ENCODE measurements around the gene TRAK1. TPM values are rescaled to one million over a fixed set of nuclear protein-coding genes. Genes with fewer than 3 reads are reported as not detected.
"Not testable (repeated sequence)": the region's sequence is repeated elsewhere in the genome, so short reads cannot be mapped to it uniquely, and the experiment has no call there.

The TRAK1 gene
- polyA plus RNA-seq, 1 donor from 2014 or later: 24.6 TPM

GRCh38 chr3:42098171-42098570, 7.0 kb downstream of the TRAK1 start:
- Mint-ChIP-seq H3K4me1 (peaks cover 30 to 32% (median 31%) of the 10 kb centered on the region in 3 donors), H3K27me3 (no peaks in the 10 kb centered on the region), H3K27ac (peak overlapping the region; percentile 7 to 87 (median 80)), H3K4me3 (peak overlapping the region in 1 of 4 donors; percentile 46), H3K36me3 (no peaks in the 10 kb centered on the region), H3K9me3 (no peaks in the 10 kb centered on the region)

GRCh38 chr3:42099020-42099765, 8.0 kb downstream of the TRAK1 start:
- Mint-ChIP-seq H3K27me3 (no peaks in the 10 kb centered on the region), H3K4me3 (peak overlapping the region in 1 of 4 donors; percentile 32), H3K36me3 (no peaks in the 10 kb centered on the region), H3K9me3 (no peaks in the 10 kb centered on the region), H3K4me1 (peaks cover 25 to 29% (median 25%) of the 10 kb centered on the region in 3 donors), H3K27ac (peak overlapping the region; percentile 7 to 86 (median 39))

GRCh38 chr3:42101048-42101447, 9.9 kb downstream of the TRAK1 start:
- Mint-ChIP-seq H3K27ac (no peak overlapping the region), H3K9me3 (no peaks in the 10 kb centered on the region), H3K36me3 (peaks cover 1% of the 10 kb centered on the region), H3K4me1 (peaks cover 17 to 20% (median 18%) of the 10 kb centered on the region in 3 donors), H3K27me3 (no peaks in the 10 kb centered on the region), H3K4me3 (no peak overlapping the region)

- Mint-ChIP-seq H3K4me1 (peaks cover 17 to 20% (median 18%) of the 10 kb centered on the region in 3 donors), H3K27me3 (no peaks in the 10 kb centered on the region), H3K27ac (no peak overlapping the region), H3K4me3 (no peak overlapping the region), H3K9me3 (no peaks in the 10 kb centered on the region), H3K36me3 (peaks cover 1% of the 10 kb centered on the region)
These were observed 10.3 kb downstream of the TRAK1 start for GRCh38 chr3:42101481-42101880.

- H3K36me3 Mint-ChIP-seq: peaks cover 1% of the 10 kb centered on the region
- peaks cover 7 to 15% (median 13%) of the 10 kb centered on the region in 3 donors for H3K4me1 Mint-ChIP-seq
- H3K4me3 Mint-ChIP-seq: no peak overlapping the region
- no peaks in the 10 kb centered on the region for H3K9me3 Mint-ChIP-seq
- no peak overlapping the region for H3K27ac Mint-ChIP-seq
- H3K27me3 Mint-ChIP-seq: no peaks in the 10 kb centered on the region
These were observed 11.4 kb downstream of the TRAK1 start for GRCh38 chr3:42102571-42102970.

- not testable (repeated sequence) for H3K27ac Mint-ChIP-seq, H3K4me1 Mint-ChIP-seq, H3K9me3 Mint-ChIP-seq, H3K4me3 Mint-ChIP-seq, H3K36me3 Mint-ChIP-seq, H3K27me3 Mint-ChIP-seq
These were observed 12.9 kb downstream of the TRAK1 start for GRCh38 chr3:42103921-42104665.

- not testable (repeated sequence) for H3K27me3 Mint-ChIP-seq, H3K4me1 Mint-ChIP-seq, H3K4me3 Mint-ChIP-seq, H3K27ac Mint-ChIP-seq, H3K9me3 Mint-ChIP-seq, H3K36me3 Mint-ChIP-seq
These were observed 14.8 kb downstream of the TRAK1 start for GRCh38 chr3:42105994-42106393.

- Mint-ChIP-seq H3K27ac (no peak overlapping the region), H3K36me3 (peaks cover 1% of the 10 kb centered on the region), H3K9me3 (no peaks in the 10 kb centered on the region), H3K27me3 (no peaks in the 10 kb centered on the region), H3K4me1 (peaks cover 3 to 10% (median 7%) of the 10 kb centered on the region in 3 donors), H3K4me3 (no peak overlapping the region)
These were observed 15.5 kb downstream of the TRAK1 start for GRCh38 chr3:42106646-42107045.

GRCh38 chr3:42110631-42111030, 19.5 kb downstream of the TRAK1 start:
- H3K36me3 Mint-ChIP-seq: peaks cover 2% of the 10 kb centered on the region
- H3K27ac Mint-ChIP-seq: peak overlapping the region in 1 of 3 donors; percentile 18
- H3K9me3 Mint-ChIP-seq: no peaks in the 10 kb centered on the region
- H3K27me3 Mint-ChIP-seq: peaks cover 2% of the 10 kb centered on the region
- peaks cover 15 to 19% (median 19%) of the 10 kb centered on the region in 3 donors for H3K4me1 Mint-ChIP-seq
- no peak overlapping the region for H3K4me3 Mint-ChIP-seq

- H3K27me3 Mint-ChIP-seq: peaks cover 2% of the 10 kb centered on the region
- peak overlapping the region; percentile 2 to 70 (median 8) for H3K4me3 Mint-ChIP-seq
- H3K27ac Mint-ChIP-seq: peak overlapping the region; percentile 32 to 91 (median 80)
- H3K4me1 Mint-ChIP-seq: peaks cover 26 to 31% (median 31%) of the 10 kb centered on the region in 3 donors
- peaks cover 2% of the 10 kb centered on the region for H3K36me3 Mint-ChIP-seq
- no peaks in the 10 kb centered on the region for H3K9me3 Mint-ChIP-seq
These were observed 23.1 kb downstream of the TRAK1 start for GRCh38 chr3:42114130-42114725.

- peaks cover 2% of the 10 kb centered on the region for H3K36me3 Mint-ChIP-seq
- H3K4me3 Mint-ChIP-seq: peak overlapping the region in 1 of 4 donors; percentile 18
- H3K27me3 Mint-ChIP-seq: peaks cover 2% of the 10 kb centered on the region
- no peak overlapping the region for H3K27ac Mint-ChIP-seq
- peaks cover 28 to 37% (median 37%) of the 10 kb centered on the region in 3 donors for H3K4me1 Mint-ChIP-seq
- no peaks in the 10 kb centered on the region for H3K9me3 Mint-ChIP-seq
These were observed 24.1 kb downstream of the TRAK1 start for GRCh38 chr3:42115215-42115614.

GRCh38 chr3:42115946-42116345, 24.8 kb downstream of the TRAK1 start:
- Mint-ChIP-seq H3K36me3 (peaks cover 2% of the 10 kb centered on the region), H3K4me1 (peaks cover 31 to 40% (median 37%) of the 10 kb centered on the region in 3 donors), H3K4me3 (no peak overlapping the region), H3K27ac (peak overlapping the region in 1 of 3 donors; percentile 60), H3K9me3 (no peaks in the 10 kb centered on the region), H3K27me3 (peaks cover 2% of the 10 kb centered on the region)

GRCh38 chr3:42116466-42116865, 25.3 kb downstream of the TRAK1 start:
- H3K27me3 Mint-ChIP-seq: peaks cover 2% of the 10 kb centered on the region
- peaks cover 2% of the 10 kb centered on the region for H3K36me3 Mint-ChIP-seq
- H3K9me3 Mint-ChIP-seq: no peaks in the 10 kb centered on the region
- peaks cover 30 to 40% (median 37%) of the 10 kb centered on the region in 3 donors for H3K4me1 Mint-ChIP-seq
- H3K4me3 Mint-ChIP-seq: no peak overlapping the region
- H3K27ac Mint-ChIP-seq: peak overlapping the region in 1 of 3 donors; percentile 60

GRCh38 chr3:42117175-42118008, 26.2 kb downstream of the TRAK1 start:
- Mint-ChIP-seq H3K4me1 (peaks cover 35 to 45% (median 42%) of the 10 kb centered on the region in 3 donors), H3K36me3 (peaks cover 6% of the 10 kb centered on the region), H3K27me3 (peaks cover 2% of the 10 kb centered on the region), H3K4me3 (peak overlapping the region in 2 of 4 donors; percentile 33 to 41), H3K27ac (peak overlapping the region in 1 of 3 donors; percentile 60), H3K9me3 (no peaks in the 10 kb centered on the region)

Data from IgD-negative memory B cell (primary cell).